K562 (cell line): Measurements from ENCODE around the gene PPP1R10. TPM values are rescaled to one million over a fixed set of nuclear protein-coding genes. Genes with fewer than 3 reads are reported as not detected.

ENCODE experiments used
- AFF4 ChIP-seq: sonication (generic); formaldehyde crosslinking; IDR thresholded peaks from 2 replicates; pipeline ENCODE4 v1.8.0; 2023; ENCODE audit warnings: mild to moderate bottlenecking, missing genetic modification reagents
- ETV5 ChIP-seq: sonication (generic); formaldehyde crosslinking; IDR thresholded peaks from 2 replicates; pipeline ENCODE4 v1.4.0; 2020; ENCODE audit warnings: low read depth, mild to moderate bottlenecking, missing genetic modification reagents
- HMGXB4 ChIP-seq: sonication (generic); formaldehyde crosslinking; IDR thresholded peaks from 2 replicates; pipeline ENCODE4 v1.8.1; 2023; ENCODE audit warnings: mild to moderate bottlenecking, missing genetic modification reagents
- MYBL2 ChIP-seq, 2 experiments: fragments of 450-650 bp in 1 of 2; sonication (generic) in 1 of 2; formaldehyde crosslinking in 1 of 2; IDR thresholded peaks; 2 replicates each; pipeline versions ENCODE4 v1.6.1 to v1.8.1; 2017 to 2022; ENCODE audit warnings: borderline replicate concordance in 1 of 2, inconsistent platforms in 1 of 2, low read depth in 1 of 2, mild to moderate bottlenecking in 1 of 2, missing genetic modification reagents in 1 of 2, moderate library complexity in 1 of 2
- NR4A1 ChIP-seq, 2 experiments: fragments of 250-450 bp in 1 of 2; fragments of 450-650 bp in 1 of 2; sonication (Bioruptor Pico) in 1 of 2; IDR thresholded peaks; 2 replicates each; pipeline versions ENCODE4 v1.4.0 to v1.6.1; 2016 to 2020; ENCODE audit warnings: mild to moderate bottlenecking in 2 of 2, missing compliant biosample characterization in 1 of 2, missing genetic modification characterization in 1 of 2, moderate library complexity in 1 of 2
- SOX6 ChIP-seq: fragments of 450-650 bp; IDR thresholded peaks from 2 replicates; pipeline ENCODE4 v1.6.1; 2014; ENCODE audit warnings: mild to moderate bottlenecking
- TCF15 ChIP-seq: fragments of 250-450 bp; sonication (Bioruptor Pico); IDR thresholded peaks from 2 replicates; pipeline ENCODE4 v1.8.0; 2022; ENCODE audit warnings: moderate library complexity, mild to moderate bottlenecking, inconsistent platforms
- TRIM24 ChIP-seq, 2 experiments: fragments of 450-650 bp; IDR thresholded peaks; 2 replicates each; pipeline ENCODE4 v1.6.1; 2016
- ZBED1 ChIP-seq: IDR thresholded peaks from 2 replicates; pipeline ENCODE4 v1.6.1; 2014
- ZBTB8A ChIP-seq: fragments of 450-650 bp; IDR thresholded peaks from 2 replicates; pipeline ENCODE4 v1.6.1; 2018; ENCODE audit warnings: mild to moderate bottlenecking, moderate library complexity; ENCODE audit not compliant: partially characterized antibody
- ZZZ3 ChIP-seq: fragments of 450-650 bp; IDR thresholded peaks from 2 replicates; pipeline ENCODE4 v1.6.1; 2016; ENCODE audit warnings: antibody characterized with exemption, mild to moderate bottlenecking, moderate library complexity
- polyA plus RNA-seq, 8 experiments: library from polyadenylated mRNA; depleted of rRNA in 4 of 8; stranded (reverse) in 5 of 8; unstranded in 3 of 8; fragments of >200 nt; fragmentation: Nextera tagmentation in 2 of 8; fragmentation: Illumina TruSeq in 1 of 8; extraction: Ambion mirVana in 2 of 8; extraction: Trizol in 1 of 8; gene quantifications; 2 replicates each; pipeline versions ENCODE4 v1.2.1 to v1.2.3, GENCODE V29; 2011 to 2014; ENCODE audit warnings: inconsistent platforms in 1 of 8, missing spikeins in 1 of 8
- total RNA-seq, 7 experiments: library from RNA; depleted of rRNA in 6 of 7; stranded (reverse); fragments of >200 nt in 6 of 7; fragmentation: Illumina TruSeq in 2 of 7; extraction: Trizol in 2 of 7; gene quantifications; 2 replicates each; pipeline versions ENCODE4 v1.2.1 to v1.2.3, GENCODE V29; 2011 to 2021; ENCODE audit warnings: low replicate concordance in 1 of 7
- TF ChIP-seq, protein P1 (sequence below): fragments of 150-350 bp; conservative IDR thresholded peaks from 2 replicates; pipeline ENCODE4 v1.6.1; 2014; ENCODE audit warnings: low read length
- TF ChIP-seq, protein P2 (sequence below): fragments of 250-450 bp; sonication (Bioruptor Pico); IDR thresholded peaks from 2 replicates; pipeline ENCODE4 v1.4.0; 2020

PPP1R10 gene
- total and polyA plus RNA-seq, 9 of the 15 experiments (the other 6 are each of a cell fraction or from before 2014, with no cell fraction given) = 14.1 to 65.5 (median 32.6) TPM

GRCh38 chr6:30616811-30617564 lies at the start of gene PPP1R10 (continued):
- TF ChIP-seq, protein P1, sequence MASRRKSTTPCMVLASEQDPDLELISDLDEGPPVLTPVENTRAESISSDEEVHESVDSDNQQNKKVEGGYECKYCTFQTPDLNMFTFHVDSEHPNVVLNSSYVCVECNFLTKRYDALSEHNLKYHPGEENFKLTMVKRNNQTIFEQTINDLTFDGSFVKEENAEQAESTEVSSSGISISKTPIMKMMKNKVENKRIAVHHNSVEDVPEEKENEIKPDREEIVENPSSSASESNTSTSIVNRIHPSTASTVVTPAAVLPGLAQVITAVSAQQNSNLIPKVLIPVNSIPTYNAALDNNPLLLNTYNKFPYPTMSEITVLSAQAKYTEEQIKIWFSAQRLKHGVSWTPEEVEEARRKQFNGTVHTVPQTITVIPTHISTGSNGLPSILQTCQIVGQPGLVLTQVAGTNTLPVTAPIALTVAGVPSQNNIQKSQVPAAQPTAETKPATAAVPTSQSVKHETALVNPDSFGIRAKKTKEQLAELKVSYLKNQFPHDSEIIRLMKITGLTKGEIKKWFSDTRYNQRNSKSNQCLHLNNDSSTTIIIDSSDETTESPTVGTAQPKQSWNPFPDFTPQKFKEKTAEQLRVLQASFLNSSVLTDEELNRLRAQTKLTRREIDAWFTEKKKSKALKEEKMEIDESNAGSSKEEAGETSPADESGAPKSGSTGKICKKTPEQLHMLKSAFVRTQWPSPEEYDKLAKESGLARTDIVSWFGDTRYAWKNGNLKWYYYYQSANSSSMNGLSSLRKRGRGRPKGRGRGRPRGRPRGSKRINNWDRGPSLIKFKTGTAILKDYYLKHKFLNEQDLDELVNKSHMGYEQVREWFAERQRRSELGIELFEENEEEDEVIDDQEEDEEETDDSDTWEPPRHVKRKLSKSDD = peak; percentile 93
- TF ChIP-seq MYBL2 (IDR thresholded peaks at IDR 0.05; ENCODE audit: low read depth) = peak; percentile 88
- TF ChIP-seq MYBL2 (CRISPR knock-in tag; IDR thresholded peaks at IDR 0.05; ENCODE audit: borderline replicate concordance) = no peak
- peak; percentile 57 to 58; a peak in 1 of 4 replicates for TF ChIP-seq TRIM24 (IDR thresholded peaks at IDR 0.05)
- TF ChIP-seq, protein P2, sequence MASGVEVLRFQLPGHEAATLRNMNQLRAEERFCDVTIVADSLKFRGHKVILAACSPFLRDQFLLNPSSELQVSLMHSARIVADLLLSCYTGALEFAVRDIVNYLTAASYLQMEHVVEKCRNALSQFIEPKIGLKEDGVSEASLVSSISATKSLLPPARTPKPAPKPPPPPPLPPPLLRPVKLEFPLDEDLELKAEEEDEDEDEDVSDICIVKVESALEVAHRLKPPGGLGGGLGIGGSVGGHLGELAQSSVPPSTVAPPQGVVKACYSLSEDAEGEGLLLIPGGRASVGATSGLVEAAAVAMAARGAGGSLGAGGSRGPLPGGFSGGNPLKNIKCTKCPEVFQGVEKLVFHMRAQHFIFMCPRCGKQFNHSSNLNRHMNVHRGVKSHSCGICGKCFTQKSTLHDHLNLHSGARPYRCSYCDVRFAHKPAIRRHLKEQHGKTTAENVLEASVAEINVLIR = peak; percentile 58; the same call in 1 of the 2 replicates
- TF ChIP-seq NR4A1 (CRISPR knock-in tag; IDR thresholded peaks at IDR 0.05) = peak; percentile 34; the same call in 1 of the 2 replicates
- TF ChIP-seq NR4A1 (tag; IDR thresholded peaks at IDR 0.05) = peak; percentile 78
- peak; percentile 100 for TF ChIP-seq AFF4
- no peak; the same call in 1 of the 2 replicates for TF ChIP-seq HMGXB4
- TF ChIP-seq ZBTB8A = peak; percentile 65
- peak; percentile 78; the same call in 1 of the 2 replicates for TF ChIP-seq TCF15
- TF ChIP-seq ZBED1 = peak; percentile 96
- no peak; the same call in 1 of the 2 replicates for TF ChIP-seq ETV5 (CRISPR knock-in tag)
- TF ChIP-seq SOX6 = peak; percentile 57
- TF ChIP-seq ZZZ3 = no peak
